GM19239 (cell line): ENCODE measurements around the gene ZSWIM1.
"Not testable (repeated sequence)": the region's sequence is repeated elsewhere in the genome, so short reads cannot be mapped to it uniquely, and the experiment has no call there.

Experiments
- DNase-seq: peaks from one replicate; pipeline ENCODE4 v3.0.0; 2011; ENCODE audit warnings: low spot score; ENCODE audit not compliant: insufficient read length
- FAIRE-seq: peaks from 2 replicates; lab custom pipeline; 2011; peaks lifted over from hg19 to GRCh38; lab: Jason Lieb, UNC

ZSWIM1 gene

GRCh38 chr20:45886590-45887345, 5.7 kb downstream of the ZSWIM1 start:
- no peak for DNase-seq
- FAIRE-seq = no peak

GRCh38 chr20:45887346-45887715, 6.3 kb downstream of the ZSWIM1 start, which contains the start of gene SPATA25:
SPATA25 (minus strand) TSS chr20:45887622; CDS start chr20:45887590, 32 bp downstream.
- FAIRE-seq = no peak
- no peak for DNase-seq

- no peak for FAIRE-seq
- DNase-seq = no peak
These were observed 7.7 kb downstream of the ZSWIM1 start for GRCh38 chr20:45888681-45889080.

GRCh38 chr20:45890077-45890984, 9.3 kb downstream of the ZSWIM1 start:
- DNase-seq (no peak), FAIRE-seq (peak; percentile 33)

- FAIRE-seq (peak; percentile 66), DNase-seq (peak; percentile 96)
These were observed 10.3 kb downstream of the ZSWIM1 start, which contains the start of the genes CTSA and NEURL2 for GRCh38 chr20:45890985-45891983. CTSA (plus strand) TSS chr20:45891335; CDS start chr20:45891569, 234 bp downstream. NEURL2 (minus strand) TSS chr20:45891208; CDS start chr20:45890991, 217 bp downstream.

GRCh38 chr20:45892049-45892825, 11.2 kb downstream of the ZSWIM1 start:
- DNase-seq = no peak
- FAIRE-seq = no peak

GRCh38 chr20:45892828-45893500, 11.9 kb downstream of the ZSWIM1 start:
- DNase-seq (no peak), FAIRE-seq (no peak)

- DNase-seq (no peak), FAIRE-seq (no peak)
These were observed 12.8 kb downstream of the ZSWIM1 start for GRCh38 chr20:45893831-45894230.

- FAIRE-seq = no peak
These were observed 13.8 kb downstream of the ZSWIM1 start for GRCh38 chr20:45894797-45895196.

GRCh38 chr20:45896641-45897161, 15.7 kb downstream of the ZSWIM1 start:
- FAIRE-seq (no peak), DNase-seq (no peak)

More at GRCh38 chr20:45894797-45895196, 13.8 kb downstream of the ZSWIM1 start:
- DNase-seq = no peak

- DNase-seq (no peak), FAIRE-seq (no peak)
These were observed 16.3 kb downstream of the ZSWIM1 start for GRCh38 chr20:45897289-45897688.

GRCh38 chr20:45897692-45898091, 16.7 kb downstream of the ZSWIM1 start:
- FAIRE-seq (no peak), DNase-seq (no peak)

GRCh38 chr20:45898285-45898684, 17.3 kb downstream of the ZSWIM1 start:
- FAIRE-seq = no peak
- DNase-seq = no peak

GRCh38 chr20:45899046-45899835, 18.2 kb downstream of the ZSWIM1 start:
- FAIRE-seq (no peak), DNase-seq (no peak)

GRCh38 chr20:45901332-45901731, 20.3 kb downstream of the ZSWIM1 start:
- FAIRE-seq, DNase-seq: not testable (repeated sequence)

GRCh38 chr20:45902199-45902701, 21.2 kb downstream of the ZSWIM1 start:
- FAIRE-seq (no peak), DNase-seq (no peak)
